OCI-LY3 (cell line): ENCODE data around the gene ADGRB3.

Source experiments
- H2AFZ ChIP-seq: fragments of 200-600, 300-600 bp; shearing (Covaris generic); 2 replicates; pipeline ENCODE4 v1.6.0; 2014; ENCODE audit warnings: antibody characterized with exemption, low read depth, low read length
- H3K27ac ChIP-seq: fragments of 200-600, 300-600 bp; sonication (generic); 2 replicates; pipeline ENCODE4 v1.5.1; 2014; ENCODE audit warnings: mild to moderate bottlenecking, low read length, moderate library complexity, mixed read lengths
- H3K27me3 ChIP-seq: fragments of 200-600, 300-600 bp; sonication (generic); 2 replicates; pipeline ENCODE4 v1.6.1; 2014; ENCODE audit warnings: low read depth, low read length, mixed read lengths
- H3K36me3 ChIP-seq: fragments of 200-600, 300-600 bp; sonication (generic); replicated peaks from 2 replicates; pipeline ENCODE3; 2014; ENCODE audit warnings: low read depth, low read length, mixed read lengths
- H3K4me1 ChIP-seq: fragments of 300-600, 200-600 bp; sonication (generic); 2 replicates; pipeline ENCODE4 v1.6.1; 2014; ENCODE audit warnings: low read length, mixed read lengths
- H3K4me2 ChIP-seq: fragments of 200-600, 300-600 bp; sonication (generic); 2 replicates; pipeline ENCODE4 v1.6.1; 2014; ENCODE audit warnings: low read length, mixed read lengths
- H3K4me3 ChIP-seq: fragments of 300-600, 200-600 bp; sonication (generic); 2 replicates; pipeline ENCODE4 v1.5.1; 2014; ENCODE audit warnings: antibody characterized with exemption, mild to moderate bottlenecking, low read length, moderate library complexity
- H3K79me2 ChIP-seq: fragments of 300-600, 200-600 bp; shearing (Covaris generic); 2 replicates; pipeline ENCODE4 v1.6.1; 2014; ENCODE audit warnings: mild to moderate bottlenecking, low read length, mixed read lengths
- H3K9ac ChIP-seq: fragments of 300-600, 200-600 bp; shearing (Covaris generic); 2 replicates; pipeline ENCODE4 v1.6.0; 2014; ENCODE audit warnings: mild to moderate bottlenecking, low read length, moderate library complexity
- H3K9me3 ChIP-seq: fragments of 200-600, 300-600 bp; shearing (Covaris generic); 2 replicates; pipeline ENCODE4 v1.6.1; 2014; ENCODE audit warnings: low read length, mixed read lengths; ENCODE audit not compliant: insufficient read depth
- H4K20me1 ChIP-seq: fragments of 200-600, 300-600 bp; sonication (generic); 2 replicates; pipeline ENCODE4 v1.6.1; 2016; ENCODE audit warnings: low read length, mixed read lengths; ENCODE audit not compliant: insufficient read depth
- EZH2phosphoT487 ChIP-seq: fragments of 200-600 bp; shearing (Covaris generic); IDR thresholded peaks from 2 replicates; pipeline ENCODE4 v1.6.1; 2018; ENCODE audit warnings: antibody characterized with exemption, mixed run types, low read depth
- TF ChIP-seq, protein P1 (sequence below): fragments of 200-600, 300-600 bp; sonication (generic); IDR thresholded peaks from 2 replicates; pipeline ENCODE4 v1.5.1; 2014; ENCODE audit warnings: antibody characterized with exemption, low read length, low read depth

ADGRB3 gene

DNA sequence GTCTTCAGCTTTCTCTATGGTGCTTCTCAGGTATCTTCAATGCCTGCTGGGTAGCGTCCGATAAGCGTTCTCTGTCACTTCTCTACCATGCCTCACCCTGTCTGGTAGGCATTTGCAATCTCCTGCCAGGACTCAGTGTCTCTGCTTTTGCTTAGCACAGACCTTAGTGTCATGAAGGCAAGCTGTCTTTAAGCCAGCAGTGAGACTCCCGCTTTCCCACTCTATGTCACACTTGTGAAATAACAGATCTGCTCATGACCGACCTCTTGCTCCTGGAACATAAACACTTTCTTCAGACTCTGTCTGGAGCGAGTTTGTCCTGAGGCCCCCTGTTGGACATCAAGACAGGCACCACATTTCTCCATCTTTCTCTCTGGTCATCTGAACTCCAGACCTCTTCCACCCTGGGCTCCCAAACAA is 17.0 kb downstream of the ADGRB3 start:
- Histone ChIP-seq H3K4me1 (0 out of 2 replicates have a peak, but pooled peaks cover 3% of the 10 kb centered on the region), H3K4me2 (no peak overlapping the region), H3K36me3 (no peaks in the 10 kb centered on the region), H3K27ac (no peak overlapping the region), H3K4me3 (no peak overlapping the region), H4K20me1 (no peaks in the 10 kb centered on the region), H2AFZ (no peak overlapping the region), H3K9me3 (no peaks in the 10 kb centered on the region), H3K79me2 (no peaks in the 10 kb centered on the region), H3K9ac (no peak overlapping the region), H3K27me3 (no peaks in the 10 kb centered on the region)
- TF ChIP-seq EZH2phosphoT487: no peak
- TF ChIP-seq, protein P1, sequence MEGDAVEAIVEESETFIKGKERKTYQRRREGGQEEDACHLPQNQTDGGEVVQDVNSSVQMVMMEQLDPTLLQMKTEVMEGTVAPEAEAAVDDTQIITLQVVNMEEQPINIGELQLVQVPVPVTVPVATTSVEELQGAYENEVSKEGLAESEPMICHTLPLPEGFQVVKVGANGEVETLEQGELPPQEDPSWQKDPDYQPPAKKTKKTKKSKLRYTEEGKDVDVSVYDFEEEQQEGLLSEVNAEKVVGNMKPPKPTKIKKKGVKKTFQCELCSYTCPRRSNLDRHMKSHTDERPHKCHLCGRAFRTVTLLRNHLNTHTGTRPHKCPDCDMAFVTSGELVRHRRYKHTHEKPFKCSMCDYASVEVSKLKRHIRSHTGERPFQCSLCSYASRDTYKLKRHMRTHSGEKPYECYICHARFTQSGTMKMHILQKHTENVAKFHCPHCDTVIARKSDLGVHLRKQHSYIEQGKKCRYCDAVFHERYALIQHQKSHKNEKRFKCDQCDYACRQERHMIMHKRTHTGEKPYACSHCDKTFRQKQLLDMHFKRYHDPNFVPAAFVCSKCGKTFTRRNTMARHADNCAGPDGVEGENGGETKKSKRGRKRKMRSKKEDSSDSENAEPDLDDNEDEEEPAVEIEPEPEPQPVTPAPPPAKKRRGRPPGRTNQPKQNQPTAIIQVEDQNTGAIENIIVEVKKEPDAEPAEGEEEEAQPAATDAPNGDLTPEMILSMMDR: no peak

GRCh38 chr6:68653074-68653705 is 18.1 kb downstream of the ADGRB3 start:
- no peak overlapping the region for H3K27ac ChIP-seq
- no peaks in the 10 kb centered on the region for H3K27me3 ChIP-seq
- no peak overlapping the region for H3K4me3 ChIP-seq
- 0 out of 2 replicates have a peak, but pooled peaks cover 3% of the 10 kb centered on the region for H3K4me1 ChIP-seq
- no peaks in the 10 kb centered on the region for H3K9me3 ChIP-seq
- H2AFZ ChIP-seq: no peak overlapping the region
- no peak overlapping the region for H3K4me2 ChIP-seq
- no peaks in the 10 kb centered on the region for H3K79me2 ChIP-seq
- no peak overlapping the region for H3K9ac ChIP-seq
- TF ChIP-seq, protein P1: no peak
- TF ChIP-seq EZH2phosphoT487: no peak
- no peaks in the 10 kb centered on the region for H3K36me3 ChIP-seq
- no peaks in the 10 kb centered on the region for H4K20me1 ChIP-seq

DNA sequence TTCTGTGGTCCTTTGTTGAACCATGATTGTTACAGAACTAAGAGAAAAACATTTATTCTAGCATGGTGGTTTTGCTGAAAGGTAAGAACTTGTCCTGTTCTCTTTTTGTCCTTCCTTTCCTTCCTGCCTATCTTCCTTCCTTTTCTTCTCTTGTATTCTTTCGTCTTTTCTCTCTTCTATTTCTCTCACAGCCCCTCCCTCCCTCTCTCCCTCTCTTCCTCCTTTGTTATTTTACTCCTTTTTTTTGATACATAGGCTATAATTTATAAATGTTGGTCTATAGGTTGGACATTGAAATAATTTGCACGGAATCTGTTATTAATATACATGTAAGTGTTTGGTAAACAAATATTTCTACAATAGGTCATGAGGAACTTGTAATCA is 18.6 kb downstream of the ADGRB3 start:
- no peak overlapping the region for H2AFZ ChIP-seq
- TF ChIP-seq, protein P1: no peak
- TF ChIP-seq EZH2phosphoT487: no peak
- H3K4me2 ChIP-seq: no peak overlapping the region
- no peaks in the 10 kb centered on the region for H3K9me3 ChIP-seq
- H3K4me3 ChIP-seq: no peak overlapping the region
- H3K4me1 ChIP-seq: 0 out of 2 replicates have a peak, but pooled peaks cover 3% of the 10 kb centered on the region
- H3K9ac ChIP-seq: no peak overlapping the region
- H4K20me1 ChIP-seq: no peaks in the 10 kb centered on the region
- H3K27ac ChIP-seq: no peak overlapping the region
- no peaks in the 10 kb centered on the region for H3K27me3 ChIP-seq
- no peaks in the 10 kb centered on the region for H3K79me2 ChIP-seq
- H3K36me3 ChIP-seq: no peaks in the 10 kb centered on the region

- Histone ChIP-seq H3K79me2 (no peaks in the 10 kb centered on the region), H3K36me3 (no peaks in the 10 kb centered on the region), H4K20me1 (no peaks in the 10 kb centered on the region), H3K9ac (no peak overlapping the region), H3K4me3 (no peak overlapping the region), H3K9me3 (no peaks in the 10 kb centered on the region), H3K27me3 (no peaks in the 10 kb centered on the region), H2AFZ (no peak overlapping the region), H3K4me1 (0 out of 2 replicates have a peak, but pooled peaks cover 3% of the 10 kb centered on the region), H3K27ac (no peak overlapping the region), H3K4me2 (no peak overlapping the region)
- TF ChIP-seq EZH2phosphoT487: no peak
- TF ChIP-seq, protein P1: no peak
These were observed 19.1 kb downstream of the ADGRB3 start for GRCh38 chr6:68654134-68654533.
